Measurements from ENCODE around the gene OSBPL10.
"Not testable (repeated sequence)": the region's sequence is repeated elsewhere in the genome, so short reads cannot be mapped to it uniquely, and the experiment has no call there.

OSBPL10 gene

DNA sequence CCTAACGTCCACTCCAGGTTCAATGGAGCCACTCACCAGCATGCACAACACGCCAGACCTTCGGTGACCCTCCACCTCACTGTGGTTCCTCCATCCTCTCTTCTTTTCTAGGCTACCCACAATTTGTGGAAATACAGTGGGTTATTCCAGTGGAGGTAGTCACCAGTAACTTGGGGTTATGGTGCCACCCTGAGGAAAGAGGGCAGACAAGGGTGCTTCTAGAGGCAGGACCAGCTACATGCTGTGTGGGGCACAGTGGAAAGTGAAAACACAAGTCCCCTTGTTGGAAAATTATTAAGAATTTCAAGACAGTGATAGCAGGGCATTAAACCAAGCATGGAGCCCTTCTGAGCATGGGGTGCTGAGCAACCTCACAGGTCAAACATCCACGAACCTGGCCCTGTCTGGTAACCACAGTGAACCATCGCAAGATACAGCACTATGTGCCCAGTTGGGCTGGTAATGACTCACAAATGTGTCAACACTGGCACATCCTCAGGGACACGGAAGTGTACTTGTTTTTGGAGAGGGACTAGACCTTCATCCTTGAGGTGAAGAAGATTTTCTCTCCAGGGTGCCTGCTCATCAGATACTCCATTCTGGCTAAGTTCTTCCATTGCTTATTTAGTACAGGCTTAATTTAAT lies 281.6 kb downstream of the OSBPL10 start:
- DNase-seq (ENCODE audit: low spot score) = no peak

DNA sequence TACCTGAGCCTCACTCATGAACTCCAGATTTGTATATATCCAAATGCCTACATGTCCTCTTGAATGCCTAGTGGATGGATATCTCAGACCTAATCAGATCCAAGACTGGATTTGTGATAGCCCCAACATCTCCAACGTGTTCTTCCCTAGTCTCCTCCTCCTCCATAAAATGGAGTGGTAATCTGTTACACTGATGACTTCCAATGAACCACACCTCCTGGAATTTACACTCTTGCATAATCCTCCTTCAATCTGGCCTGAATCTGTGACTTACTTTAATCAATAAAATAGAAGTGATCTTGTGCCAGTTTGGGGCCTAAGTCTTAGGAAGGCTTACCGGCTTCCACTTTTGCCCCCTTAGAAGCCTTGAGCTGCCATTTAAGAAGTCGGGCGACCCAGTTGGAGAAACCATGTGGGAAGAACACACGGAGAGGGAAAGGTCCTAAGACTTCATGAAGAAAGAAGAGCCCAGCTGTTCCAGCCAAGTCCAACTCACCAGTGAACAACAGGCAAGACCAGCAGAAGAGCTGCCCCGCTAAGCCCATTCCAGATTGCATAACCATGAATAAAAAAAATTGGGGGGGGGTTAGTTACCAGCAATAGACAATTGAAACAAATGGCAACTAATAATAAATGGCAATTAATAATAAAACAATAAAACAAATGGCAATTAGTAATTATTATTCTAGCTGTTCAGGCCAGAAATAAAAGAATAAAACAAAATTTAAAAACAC lies 284.1 kb downstream of the OSBPL10 start:
- DNase-seq (ENCODE audit: low spot score) = no peak

DNA sequence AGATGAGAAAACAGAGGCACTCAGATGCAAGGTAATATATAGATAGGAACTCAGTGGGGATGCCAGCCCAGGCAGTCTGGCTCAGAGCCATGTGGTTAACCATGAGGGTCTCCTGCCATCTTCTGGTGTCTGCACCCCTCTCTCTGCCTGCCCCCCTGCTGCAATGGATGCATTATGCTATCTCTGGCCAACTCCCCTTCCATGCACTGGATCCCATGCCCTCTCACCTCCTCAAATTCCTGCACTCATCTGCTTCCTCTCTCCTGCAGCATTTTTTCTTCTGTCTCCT lies 285.1 kb downstream of the OSBPL10 start:
- no peak for DNase-seq (ENCODE audit: low spot score)

DNA sequence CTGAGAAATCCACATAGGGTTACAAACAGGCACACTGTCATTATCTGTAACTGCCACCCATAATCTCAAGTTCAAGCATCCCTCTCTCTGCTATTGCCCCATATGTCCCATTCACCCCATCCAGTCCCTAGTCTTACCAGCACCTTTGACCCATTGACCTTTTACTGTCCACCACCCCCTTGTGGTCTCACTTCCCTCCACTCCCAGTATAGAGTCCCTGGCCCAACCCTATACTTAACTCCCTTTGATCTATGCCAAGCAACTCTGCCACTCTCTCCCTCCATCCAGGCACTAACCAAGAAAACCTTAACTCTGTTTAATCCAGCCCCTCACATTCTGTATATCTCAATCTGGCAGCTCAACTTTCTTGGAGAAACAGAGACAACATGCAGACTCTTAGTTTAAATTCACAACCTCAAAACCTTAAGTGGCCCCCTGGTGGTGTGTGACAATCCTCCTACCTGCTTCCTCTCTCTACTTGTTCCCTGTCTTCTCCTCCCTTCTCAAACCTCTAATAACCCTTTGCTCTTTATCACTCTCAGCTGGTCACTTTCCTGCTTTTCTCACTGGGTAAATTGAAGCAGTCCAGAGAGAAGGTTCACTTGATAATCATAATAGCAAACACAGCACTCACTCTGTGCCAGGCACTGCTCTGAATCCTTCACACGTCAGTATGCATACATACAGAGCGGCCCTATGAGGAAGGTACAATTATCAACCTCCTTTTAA lies 285.6 kb downstream of the OSBPL10 start:
- DNase-seq (ENCODE audit: low spot score) = no peak

DNA sequence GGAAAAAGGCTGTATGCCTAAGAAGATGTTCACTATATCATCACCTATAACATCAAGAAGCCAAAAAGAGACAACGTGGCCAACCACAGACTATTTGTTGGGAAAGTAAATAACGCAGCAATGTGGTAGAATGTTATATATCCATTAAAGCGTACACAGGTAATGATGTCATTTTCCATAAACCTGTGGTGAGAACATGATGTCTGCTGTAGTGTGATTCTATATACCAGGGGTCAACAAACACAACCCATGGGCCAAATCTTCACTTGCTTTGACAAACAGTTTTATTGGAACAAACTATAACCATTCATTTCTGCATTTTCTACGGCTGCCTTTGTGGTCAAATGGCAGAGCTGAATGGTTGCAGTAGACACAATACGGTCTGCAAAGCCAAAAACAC lies 287.7 kb downstream of the OSBPL10 start:
- DNase-seq (ENCODE audit: low spot score) = no peak

DNA sequence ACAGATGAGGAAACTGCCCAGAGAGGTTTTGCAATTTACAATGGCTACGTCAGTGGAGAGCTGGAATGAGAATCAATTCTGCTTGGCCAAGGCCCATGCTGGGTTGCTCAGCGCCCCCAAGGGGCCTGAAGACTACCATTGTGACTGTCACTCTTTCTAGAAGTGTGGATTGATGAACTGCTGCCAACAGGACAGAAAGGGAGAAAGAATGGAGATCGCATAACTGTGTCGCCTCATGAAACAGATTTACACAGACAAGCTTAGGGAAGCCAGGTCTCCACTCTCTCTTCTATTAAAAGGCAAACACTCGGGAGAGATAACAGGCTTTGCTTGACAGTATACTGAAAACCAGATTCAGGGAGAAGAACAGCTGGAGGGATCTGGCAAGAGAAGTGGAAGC lies 288.3 kb downstream of the OSBPL10 start:
- no peak for DNase-seq (ENCODE audit: low spot score)

DNA sequence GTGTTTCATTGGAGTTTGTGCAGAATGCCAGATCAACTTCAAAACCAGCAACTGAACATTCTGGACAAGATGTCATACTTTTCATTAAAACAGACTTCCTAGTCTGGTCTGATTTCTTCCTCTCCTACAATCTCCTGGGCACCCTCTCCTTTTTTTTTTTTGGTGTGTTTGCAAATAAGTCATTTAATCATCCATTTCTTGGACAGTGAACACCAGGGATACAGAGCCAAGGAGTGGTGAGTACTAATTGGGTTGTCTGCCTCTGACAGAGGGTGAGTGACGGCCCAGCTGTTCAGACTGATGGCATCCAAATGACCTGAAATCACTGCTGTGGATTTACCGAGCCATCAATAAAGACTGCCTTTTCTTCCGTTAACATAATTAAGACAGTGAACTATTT lies 290.3 kb downstream of the OSBPL10 start:
- no peak for DNase-seq (ENCODE audit: low spot score)

DNA sequence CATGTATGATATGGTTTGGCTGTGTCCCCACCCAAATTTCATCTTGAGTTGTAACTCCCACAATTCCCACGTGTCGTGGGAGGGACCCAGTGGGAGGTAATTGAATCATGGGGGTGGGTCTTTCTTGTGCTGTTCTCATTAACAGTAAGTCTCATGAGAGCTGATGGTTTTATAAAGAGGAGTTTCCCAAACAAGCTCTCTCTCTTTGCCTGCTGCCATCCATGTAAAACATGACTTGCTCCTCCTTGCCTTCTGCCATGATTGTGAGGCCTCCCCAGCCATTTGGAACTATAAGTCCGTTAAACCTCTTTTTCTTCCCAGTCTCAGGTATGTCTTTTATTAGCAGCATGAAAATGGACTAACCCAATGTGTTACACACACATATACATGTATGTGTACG lies 291.5 kb downstream of the OSBPL10 start:
- DNase-seq (ENCODE audit: low spot score) = not testable (repeated sequence)

DNA sequence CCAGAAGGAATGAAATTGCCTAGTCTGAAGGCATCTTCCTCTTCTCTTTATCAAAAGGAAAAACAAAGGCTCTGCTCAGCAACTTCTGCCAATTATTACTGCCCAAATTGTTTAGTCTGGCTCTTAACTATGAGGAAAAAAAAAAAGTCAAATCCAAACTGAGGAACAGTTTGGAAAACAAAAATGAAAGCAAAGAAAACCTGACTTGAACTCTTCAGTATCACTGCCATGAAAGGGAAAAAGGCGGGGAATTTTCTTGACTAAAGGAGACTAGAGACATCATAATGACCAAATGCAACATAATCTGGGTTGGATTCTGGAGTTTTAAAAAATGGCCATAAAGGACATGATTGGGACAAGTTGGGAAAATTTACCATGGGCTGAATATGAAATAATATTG lies 292.1 kb downstream of the OSBPL10 start:
- no peak for DNase-seq (ENCODE audit: low spot score)

DNA sequence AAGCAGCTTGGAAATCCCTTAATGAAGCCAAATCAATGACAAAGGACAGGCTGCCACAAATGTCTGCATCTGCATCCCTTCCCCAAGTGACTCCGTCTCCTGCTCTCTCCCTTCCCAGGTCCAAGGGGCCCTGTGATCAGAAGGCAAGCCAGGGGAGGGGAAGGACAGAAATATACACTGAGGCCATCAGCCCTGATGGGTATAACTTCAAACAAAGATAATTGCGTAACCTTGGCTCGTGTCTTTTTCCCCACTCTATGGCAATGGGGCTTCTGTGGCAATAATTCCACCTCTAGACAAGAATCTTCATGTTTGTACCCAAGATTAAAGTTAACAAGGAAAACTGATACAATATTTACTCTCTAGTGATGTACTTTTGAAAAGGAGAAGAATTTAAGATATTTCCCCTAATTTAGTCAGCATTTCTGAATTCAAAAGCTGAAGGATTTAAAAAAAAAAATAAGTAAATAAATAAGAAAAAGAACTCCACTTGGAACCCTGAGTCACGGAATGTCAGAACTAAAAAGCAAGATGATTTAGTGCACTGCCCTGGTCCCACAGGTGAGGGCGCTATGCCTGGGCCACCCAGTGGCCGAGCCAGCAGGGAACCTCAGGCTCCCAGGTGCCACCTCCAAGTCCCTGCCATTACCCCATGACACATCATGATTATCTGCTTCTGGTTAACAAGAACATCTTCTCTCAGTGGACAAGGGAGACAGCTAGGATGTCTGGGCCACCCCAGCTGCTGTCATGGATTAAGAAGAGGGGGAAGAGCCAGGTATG lies 293.9 kb downstream of the OSBPL10 start:
- no peak for DNase-seq (ENCODE audit: low spot score)

DNA sequence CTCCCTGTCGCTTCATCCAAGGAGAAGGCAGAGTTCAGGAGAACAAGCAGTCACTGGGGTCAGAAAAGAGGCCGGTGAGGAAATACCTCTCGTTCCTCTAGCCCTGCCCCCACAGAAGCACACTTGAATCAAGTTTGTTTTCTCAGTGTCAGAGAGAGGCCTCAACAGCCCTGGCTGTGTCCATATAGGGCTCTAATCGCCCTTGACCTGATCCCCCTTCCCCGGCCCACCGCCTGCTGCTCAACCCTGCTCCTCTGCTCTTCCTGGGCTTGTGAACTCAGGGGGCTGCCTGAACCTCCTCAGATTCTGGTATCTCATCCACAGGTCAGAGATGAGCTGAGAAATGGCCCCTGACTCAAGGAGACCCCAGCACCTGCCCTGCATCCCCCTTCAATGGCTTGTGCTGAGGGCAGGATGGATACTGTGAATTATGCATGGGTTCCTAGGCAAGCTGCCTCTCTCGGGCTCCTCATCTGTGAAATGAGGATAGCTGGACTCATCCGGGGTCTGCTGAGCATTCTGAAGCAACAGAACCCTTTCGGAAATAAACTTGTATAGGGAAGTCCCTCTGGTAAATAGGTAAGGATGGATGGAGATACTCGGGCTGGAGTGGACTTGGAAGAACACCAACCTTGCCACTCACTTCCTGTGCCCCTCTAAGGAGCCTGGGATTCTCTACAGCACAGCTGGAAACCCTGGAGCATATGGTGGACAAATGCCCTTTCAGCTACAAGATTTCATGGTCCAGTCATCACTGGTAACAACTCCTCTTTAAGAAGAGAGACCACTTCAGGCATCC lies 300.8 kb downstream of the OSBPL10 start:
- no peak for DNase-seq (ENCODE audit: low spot score)

DNA sequence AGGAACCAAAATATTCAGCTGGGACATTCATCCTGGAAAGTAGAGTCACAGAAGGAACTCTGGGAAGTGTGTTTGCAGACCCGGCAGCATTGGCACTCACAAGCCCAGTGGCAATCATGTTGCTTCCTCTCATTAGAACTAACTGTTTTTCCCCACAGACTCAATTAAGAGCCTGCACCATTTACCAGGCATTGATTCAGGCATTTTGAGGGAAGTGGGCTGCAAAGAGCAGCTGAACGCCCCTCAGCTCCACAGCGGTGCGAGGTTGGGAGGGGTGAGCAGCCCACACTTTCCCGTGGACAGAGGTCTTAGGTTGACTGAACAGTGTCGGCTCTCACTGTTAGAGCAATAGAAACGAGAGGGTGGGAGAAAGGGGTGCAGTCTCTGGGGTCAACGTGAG lies 304.5 kb downstream of the OSBPL10 start:
- DNase-seq (ENCODE audit: low spot score) = no peak

DNA sequence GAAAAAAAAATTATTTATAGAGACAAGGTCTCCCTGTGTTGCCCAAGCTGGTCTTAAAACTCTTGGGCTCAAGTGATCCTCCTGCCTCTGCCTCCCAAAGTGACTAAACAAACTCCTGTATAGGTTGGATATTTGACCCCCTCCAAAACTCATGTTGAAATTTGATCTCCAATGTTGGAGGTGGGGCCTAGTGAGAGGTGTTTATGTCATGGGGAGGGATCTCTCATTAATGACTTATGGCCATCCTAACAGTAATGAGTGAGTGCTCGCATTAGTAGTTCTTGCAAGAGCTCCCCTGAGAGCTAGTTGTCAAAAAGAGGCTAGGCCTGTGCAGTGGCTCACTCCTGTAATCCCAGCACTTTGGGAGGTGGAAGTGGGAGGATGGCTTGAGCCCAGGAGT lies 307.1 kb downstream of the OSBPL10 start:
- no peak for DNase-seq (ENCODE audit: low spot score)

DNA sequence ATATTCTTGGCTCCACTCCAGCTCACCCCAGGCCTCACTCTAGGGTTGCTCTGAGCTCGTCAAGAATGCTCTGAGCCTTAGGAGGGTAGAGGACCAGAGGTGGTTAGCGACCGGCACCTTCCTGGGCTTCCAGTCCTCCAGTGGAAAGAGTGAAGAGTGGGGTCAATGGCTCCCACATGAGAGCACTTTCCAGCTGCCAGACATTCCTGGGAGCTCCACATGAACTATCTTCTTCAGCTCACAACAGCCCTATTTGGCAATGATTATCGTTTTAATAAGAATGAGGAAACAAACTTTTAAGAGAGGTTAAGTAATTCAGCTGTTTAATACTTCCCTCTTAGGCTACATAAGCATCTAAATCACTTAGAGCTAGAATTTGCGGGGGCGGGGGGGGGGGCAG lies 309.1 kb downstream of the OSBPL10 start:
- no peak for DNase-seq (ENCODE audit: low spot score)

DNA sequence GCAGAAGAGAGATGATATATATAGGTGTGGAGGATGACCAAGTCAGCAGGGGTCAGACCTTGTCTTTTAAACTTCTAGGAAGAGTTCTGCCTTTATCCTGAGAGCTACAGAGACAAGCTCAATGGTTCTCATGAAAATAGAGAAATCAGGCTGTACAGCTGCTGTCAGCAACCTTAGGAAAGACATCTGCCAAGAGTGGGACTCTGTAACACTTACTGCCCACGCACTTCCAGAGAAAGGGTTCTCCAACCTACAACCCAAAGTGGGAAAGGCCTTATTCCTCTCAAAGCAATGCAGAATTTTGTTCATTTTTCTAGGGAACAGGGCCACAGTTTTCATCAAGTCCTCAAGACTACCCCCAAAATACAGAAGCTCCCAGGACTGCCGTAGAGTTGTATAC lies 309.6 kb downstream of the OSBPL10 start:
- no peak for DNase-seq (ENCODE audit: low spot score)

DNA sequence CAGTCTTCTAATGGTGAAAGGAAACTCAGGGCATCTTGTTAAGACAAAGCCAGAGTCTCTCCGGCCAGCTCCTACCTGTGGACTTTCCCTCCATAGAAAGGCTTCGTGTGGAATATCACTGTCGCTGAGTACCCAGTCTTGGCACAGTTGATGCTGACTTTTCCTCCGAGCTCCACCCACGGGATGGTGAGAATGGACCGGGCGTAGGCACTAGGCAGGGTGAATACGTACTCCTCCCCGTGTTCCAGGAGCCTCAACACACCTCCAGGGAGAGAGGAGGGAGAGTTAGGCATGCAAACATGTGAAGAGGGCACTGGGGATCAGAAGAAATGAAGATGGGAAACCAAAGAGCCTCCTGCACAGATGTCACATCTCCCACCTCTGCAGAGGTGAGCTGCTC lies 310.3 kb downstream of the OSBPL10 start:
- no peak for DNase-seq (ENCODE audit: low spot score)

DNA sequence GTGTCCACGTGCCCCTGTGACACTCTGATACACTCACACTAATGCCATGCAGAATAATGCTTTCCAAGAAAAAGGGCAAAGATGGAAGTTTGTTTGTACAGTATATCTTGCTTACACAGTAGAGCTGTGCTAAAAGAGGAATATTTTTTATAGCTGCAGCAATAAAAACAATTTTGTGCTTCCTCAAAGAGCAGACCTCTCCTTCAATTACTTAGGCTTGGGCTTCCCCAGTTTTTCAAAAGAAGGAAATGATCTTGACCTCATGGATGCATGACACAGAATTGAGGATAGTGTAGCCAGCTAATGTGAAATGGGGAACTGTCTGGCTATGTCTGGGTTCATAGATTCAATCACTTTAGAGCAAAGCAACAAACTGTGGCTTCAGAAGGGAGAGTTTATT lies 310.9 kb downstream of the OSBPL10 start:
- DNase-seq (ENCODE audit: low spot score) = no peak

DNA sequence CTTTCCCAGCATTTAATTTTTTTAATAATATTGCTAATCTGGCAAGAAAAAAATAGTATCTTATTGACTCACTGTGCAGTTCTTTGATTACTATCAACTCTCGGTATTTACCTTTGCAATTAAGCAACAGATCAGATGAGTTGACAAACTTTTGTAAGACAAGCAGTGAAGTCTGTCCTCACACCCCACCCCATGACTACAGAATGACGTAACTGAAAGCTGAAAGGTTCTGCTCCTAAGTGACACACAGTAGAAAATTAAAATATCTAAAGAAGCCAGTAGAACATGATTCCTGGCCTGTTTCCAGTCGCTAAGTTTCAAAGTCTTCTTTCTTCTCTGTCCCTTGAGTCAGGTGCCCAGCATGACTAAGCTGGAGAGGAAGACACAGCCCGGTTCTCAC lies 312.8 kb downstream of the OSBPL10 start:
- DNase-seq (ENCODE audit: low spot score) = no peak

DNA sequence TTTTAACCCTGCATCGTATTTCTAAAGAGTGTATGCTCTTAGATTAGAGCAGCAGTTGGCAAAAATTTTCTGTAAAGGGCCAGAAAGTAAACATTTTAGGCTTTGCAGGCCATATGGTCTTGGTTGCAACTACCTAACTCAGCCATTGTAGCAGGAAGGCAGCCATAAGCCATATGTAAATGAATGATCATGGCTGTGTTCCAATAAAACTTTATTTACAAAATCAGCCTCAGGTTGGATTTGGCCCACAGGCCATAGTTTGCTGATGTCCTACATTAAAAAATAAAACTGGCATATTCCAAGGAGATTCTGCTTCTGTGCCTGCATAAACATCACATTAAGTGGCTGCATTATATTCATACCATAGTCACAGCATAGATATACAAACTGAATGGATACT lies 313.5 kb downstream of the OSBPL10 start:
- no peak for DNase-seq (ENCODE audit: low spot score)

DNA sequence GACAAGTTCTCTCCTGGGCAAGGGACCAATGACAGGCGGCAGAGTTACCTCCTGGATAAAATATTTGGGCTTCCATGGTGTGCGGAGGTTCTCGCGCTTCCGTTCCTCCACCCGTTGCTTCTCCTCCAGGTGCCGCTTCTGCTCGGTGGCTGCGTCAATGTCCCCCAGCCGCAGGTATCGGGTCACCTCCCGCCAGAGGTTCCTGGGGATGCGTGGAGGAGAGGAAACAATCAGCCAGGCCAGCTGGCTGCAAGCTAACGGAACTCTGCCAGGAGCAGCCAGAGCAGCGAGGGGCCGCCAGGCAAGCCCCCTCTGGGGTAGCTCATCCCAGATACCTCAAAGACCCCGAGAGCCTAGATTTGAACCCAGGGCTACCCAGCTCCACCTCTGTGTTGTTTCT lies 317.0 kb downstream of the OSBPL10 start:
- DNase-seq (ENCODE audit: low spot score) = no peak

DNA sequence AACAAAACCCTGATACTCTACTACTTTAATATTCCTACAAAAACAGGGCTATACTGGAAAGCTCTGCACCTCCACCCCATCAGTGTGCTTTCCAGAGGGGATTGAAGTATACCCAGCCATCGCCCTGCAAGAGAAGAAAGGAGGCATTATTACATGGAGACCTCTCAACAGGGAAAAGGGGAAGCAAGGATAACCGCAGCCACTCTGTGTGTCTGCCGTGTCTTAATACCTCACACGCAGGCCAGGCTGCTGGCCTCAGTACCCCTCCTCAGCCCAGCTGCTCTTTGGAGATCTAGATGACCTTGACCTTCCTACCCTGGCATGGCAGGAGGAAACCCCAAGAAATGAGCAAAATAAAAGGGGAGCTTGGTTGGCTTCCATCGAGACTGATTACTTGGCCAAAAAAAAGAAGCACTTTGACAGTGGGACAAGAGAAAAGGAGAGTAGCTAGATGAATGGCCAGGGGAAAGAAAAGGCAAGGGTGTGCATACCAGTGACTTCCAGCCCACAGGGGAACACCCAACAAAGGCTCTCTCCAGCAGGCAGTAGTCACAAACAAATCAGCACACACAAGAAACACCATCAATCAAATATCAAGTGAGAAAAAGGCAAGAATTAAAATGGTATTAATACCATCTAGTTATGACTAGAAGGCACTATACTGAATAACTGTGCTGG lies 318.9 kb downstream of the OSBPL10 start:
- DNase-seq (ENCODE audit: low spot score) = no peak

All from hematopoietic multipotent progenitor cell treated with erythropoietin and hydrocortisone succinate and interleukin-3 and kit ligand, for 17 days (in vitro differentiated cells).